Cerebellar cortex (tissue), 1 donor: Measurements from ENCODE around the gene ELAVL1.
A peak's percentile ranks its signal among the peaks of the same experiment; 100 is the strongest.
"Not testable (repeated sequence)": the region's sequence is repeated elsewhere in the genome, so short reads cannot be mapped to it uniquely, and the experiment has no call there.

Experiments used
- DNase-seq: peaks from one replicate; pipeline ENCODE4 v3.0.0-alpha.2; 2015; ENCODE audit warnings: low spot score

The ELAVL1 gene

DNA sequence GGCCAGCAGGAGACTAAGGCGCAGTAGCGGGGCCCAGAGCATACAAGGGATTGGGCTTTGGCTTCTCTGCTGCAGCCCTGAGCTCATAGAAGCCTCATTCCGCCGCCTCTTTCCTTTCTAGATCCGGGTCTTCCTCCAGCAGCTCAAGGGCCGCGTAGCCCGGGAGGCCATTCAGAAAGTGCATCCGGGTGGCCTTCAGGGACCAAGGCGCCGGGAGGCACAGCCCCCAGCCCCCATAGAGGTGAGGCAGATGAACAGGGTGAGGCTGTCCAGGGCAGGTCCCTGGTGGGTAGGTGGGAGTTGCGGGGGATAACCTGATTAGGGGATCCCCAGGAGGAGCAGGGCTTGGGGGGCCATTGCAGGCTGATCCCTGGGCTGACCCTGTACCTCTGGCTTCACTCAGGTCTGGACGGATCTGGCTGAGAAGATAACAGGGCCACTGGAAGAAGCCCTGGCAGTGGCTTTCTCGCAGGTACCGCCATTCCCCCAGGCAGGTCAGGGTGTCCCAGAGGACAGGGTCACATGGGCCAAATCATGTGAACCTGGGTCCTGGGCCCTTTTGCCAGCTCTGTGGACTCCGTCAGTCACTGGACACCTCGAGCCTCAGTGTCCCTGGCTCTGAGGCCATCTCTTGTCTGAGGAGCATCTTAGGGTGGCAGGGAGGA is 84.0 kb downstream of the ELAVL1 start:
- no peak for DNase-seq

DNA sequence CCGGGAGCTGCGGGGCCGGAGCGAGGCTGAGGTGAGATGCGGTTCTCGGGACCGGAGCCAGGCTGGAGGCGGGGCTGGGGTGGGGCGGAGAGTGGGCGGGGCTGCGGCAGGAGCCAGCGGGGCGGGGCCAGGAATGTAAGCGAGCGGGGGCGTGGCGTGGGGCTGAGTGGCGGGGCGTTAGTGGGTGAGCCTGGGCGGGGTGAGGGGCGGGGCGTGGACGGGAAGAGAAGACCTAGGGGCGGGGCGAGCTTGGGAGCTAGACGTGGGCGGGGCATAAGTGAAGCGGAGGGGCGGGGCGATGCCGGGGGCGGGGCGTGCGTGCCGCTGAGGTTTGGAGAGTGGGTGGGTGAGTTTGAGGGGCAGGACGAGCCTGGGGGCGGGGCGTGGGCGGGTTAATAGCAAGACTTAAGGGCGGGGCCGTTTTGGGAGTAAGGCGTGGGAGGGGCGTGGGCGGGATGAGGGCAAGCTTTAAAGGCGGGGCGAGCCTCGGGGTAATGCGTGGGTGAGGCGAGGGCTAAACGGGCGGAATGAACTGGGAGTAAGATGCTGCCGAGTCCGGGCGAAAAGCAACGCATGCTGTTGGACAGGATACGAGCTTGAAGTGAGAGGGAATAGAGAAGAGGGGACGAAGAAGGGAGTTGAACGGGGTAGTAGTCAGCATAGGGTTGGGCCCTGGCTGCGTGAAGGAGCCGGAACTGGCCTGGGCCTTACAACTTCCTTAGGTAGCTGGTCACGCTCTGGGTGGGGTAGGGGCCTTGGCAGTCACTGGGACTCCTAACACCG is 84.7 kb downstream of the ELAVL1 start:
- peak; percentile 95 for DNase-seq

DNA sequence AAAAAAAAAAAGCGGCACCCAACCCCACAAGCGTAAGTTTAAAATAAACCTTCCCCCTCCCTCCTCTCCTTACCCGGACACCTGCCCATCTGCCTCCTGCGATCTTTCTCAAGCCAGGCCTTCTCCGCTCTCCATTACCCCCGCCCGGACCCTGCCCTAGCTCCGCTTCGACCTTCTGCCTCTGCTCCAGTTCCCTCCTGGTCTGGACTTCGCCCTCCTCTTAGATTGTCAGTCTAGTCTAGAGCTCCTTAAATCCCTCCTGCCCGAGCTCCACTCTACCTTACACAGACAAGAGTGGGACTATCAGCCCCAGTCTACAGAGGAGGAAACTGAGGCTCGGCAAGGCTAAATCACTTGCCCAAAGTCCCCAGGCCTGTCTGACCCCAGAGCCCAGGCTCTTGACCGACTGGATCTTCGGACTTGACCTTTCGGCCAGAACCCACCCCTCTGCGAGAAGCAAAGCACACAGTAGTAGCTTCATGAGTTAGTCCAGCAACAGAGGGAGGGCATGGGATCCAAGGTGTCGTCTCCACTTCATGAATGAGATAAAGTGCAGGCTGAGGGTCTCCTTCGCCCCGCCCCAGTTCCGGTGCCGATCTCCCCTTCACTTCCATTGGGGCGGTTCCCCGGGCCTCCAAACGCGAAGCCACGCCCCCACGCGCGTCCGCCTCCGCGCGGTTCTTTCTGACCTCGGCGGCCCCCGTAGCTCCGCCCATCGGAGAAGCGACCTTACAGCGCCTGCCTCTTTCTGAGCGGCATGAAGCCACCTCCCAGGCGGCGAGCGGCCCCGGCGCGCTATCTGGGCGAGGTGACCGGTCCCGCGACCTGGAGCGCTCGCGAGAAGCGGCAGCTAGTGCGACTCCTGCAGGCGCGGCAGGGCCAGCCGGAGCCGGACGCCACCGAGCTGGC is 85.6 kb downstream of the ELAVL1 start, which contains the start of gene SNAPC2:
Gene SNAPC2, plus strand, starts transcription at position 729 of the 909 bp plus-strand sequence. Its CDS starts 29 bp downstream, at position 758.
- DNase-seq, result peak; percentile 88

DNA sequence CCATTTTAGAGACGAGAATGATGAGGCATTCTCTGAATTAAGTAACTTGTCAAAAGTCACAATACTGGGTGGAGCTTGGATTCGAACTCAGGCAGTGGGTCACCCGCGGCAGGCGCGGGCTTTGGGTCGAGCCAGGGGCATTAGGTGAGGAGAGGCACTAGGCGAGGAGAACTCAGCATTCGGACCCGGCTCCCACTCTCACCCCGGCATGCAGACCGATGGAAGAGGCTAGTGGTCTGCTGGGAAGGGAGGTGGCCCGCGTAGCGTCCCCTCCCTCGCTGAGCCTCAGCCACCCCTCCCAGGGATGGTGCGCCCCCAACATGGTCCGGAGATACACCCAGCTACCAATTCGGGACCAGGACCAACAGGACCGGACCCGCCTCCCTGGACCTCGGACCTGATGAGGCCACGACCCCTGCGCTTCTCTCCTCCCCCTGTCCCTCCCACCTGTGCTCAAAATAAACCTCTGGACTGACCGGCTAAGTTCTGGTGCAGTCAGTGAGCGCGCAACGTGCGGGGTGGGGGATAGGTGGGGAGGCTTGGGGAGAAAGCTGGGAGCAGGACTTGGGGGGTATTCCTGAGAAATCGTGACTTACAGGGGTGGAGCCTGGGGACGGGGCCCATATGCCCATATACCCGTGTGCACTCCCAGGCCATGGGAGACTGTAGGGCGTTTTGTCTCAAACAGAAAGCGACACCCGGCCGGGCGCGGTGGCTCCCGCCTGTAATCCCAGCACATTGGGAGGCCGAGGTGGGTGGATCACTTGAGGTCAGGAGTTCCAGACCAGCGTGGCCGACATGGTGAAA is 86.6 kb downstream of the ELAVL1 start:
- no peak for DNase-seq

DNA sequence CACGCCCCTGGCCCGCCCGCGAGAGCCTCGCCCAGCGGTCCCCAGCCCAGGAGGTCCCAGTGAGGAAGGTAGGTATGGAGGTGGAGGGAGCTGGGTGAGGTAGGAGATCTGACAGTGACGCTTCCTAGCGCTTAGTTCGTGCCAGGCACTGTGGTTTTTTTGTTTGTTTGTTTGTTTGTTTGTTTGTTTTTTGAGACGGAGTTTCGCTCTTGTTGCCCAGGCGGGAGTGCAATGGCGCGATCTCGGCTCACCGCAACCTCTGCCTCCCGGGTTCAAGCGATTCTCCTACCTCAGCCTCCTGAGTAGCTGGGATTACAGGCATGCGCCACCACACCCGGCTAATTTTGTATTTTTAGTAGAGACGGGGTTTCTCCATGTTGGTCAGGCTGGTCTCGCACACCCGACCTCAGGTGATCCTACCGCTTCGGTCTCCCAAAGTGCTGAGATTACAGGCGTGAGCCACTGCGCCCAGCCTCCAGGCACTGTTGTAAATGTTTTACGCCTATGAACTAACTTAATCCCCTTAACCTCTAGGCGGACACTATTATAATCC is 87.3 kb downstream of the ELAVL1 start:
- DNase-seq, result not testable (repeated sequence)

DNA sequence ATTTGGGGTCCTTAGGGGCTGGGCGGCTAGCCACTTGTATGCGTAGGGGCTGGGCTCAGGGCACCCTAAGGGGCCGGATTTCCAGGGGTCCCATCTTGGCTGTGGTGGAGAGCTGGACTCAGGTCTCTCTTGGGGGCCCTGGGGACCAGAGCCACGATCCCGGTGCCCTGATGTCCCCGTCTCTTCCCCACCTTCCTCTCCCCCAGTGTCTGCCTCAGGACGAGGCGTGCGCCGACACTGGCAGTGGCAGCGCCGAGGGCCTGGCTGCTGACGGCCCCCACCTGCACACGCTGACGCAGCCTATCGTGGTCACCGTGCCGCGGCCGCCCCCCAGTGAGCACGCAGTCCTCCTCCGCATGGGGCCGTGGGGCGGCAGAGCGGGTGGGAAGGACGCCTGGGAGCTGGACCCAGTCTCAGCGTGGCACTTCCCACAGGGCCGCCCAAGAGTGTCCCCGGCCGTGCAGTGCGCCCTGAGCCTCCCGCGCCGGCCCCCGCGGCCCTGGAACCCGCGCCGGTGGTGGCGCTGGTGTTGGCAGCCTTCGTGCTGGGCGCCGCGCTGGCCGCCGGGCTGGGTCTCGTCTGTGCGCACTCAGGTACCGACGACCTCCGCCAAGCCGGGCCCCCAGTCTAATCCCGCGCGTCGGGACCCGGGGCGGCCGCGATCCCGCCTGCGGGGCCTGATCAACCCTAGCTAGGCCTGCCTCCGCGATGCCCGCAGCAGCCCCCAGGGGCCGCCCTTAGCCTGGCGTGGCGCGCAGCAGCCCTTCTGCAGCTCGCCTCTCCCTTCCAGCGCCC is 88.0 kb downstream of the ELAVL1 start:
- peak; percentile 65 for DNase-seq

DNA sequence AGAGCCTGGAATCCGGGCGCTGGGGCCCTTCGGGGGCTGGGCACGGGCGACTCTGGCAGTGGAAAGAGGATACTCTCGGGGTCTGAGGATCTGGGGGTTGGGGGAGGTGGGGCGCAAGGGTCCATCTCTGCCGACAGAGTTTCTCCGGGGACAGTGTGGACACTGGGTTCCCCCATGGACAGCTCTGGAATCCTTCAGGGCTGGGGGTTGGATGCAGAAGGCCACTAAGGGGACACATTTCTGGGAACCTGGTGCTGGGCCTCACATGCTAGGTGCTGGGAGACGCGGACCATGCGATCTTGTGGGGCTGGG is 88.5 kb downstream of the ELAVL1 start:
- no peak for DNase-seq

DNA sequence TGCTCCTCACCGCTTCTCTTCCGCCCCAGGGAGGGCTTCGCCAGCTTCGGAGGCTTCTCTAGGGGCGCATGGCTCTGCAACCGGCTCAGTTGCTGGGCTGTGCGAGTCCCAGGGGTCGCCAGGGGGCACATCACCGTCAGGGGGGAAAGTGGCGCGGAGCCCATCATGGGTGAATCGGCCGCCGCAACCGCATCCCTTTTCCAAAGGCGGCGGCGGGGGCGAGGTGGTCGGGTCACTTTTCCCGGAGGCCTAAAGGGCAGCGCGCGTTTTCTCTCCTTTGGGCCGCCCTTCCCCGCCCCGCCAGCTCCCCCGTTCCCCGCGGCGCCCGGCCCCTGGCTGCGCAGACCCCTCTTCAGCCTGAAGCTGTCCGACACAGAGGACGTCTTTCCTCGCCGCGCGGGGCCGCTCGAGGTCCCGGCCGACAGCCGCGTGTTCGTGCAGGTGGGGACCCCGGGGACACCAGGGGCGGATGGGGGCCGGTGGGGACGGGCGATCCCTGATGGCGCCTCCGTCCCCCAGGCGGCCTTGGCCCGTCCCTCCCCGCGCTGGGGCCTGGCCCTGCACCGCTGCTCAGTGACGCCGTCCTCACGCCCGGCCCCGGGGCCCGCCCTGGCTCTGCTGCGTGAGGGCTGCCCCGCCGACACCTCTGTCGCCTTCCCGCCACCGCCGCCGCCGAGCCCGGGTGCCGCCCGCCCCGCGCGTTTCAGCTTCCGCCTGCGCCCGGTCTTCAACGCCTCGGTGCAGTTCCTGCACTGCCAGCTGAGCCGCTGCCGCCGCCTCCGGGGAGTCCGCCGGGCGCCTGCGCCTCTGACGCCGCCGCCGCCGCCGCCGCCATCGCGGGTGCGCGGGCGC is 89.1 kb downstream of the ELAVL1 start:
- no peak for DNase-seq

DNA sequence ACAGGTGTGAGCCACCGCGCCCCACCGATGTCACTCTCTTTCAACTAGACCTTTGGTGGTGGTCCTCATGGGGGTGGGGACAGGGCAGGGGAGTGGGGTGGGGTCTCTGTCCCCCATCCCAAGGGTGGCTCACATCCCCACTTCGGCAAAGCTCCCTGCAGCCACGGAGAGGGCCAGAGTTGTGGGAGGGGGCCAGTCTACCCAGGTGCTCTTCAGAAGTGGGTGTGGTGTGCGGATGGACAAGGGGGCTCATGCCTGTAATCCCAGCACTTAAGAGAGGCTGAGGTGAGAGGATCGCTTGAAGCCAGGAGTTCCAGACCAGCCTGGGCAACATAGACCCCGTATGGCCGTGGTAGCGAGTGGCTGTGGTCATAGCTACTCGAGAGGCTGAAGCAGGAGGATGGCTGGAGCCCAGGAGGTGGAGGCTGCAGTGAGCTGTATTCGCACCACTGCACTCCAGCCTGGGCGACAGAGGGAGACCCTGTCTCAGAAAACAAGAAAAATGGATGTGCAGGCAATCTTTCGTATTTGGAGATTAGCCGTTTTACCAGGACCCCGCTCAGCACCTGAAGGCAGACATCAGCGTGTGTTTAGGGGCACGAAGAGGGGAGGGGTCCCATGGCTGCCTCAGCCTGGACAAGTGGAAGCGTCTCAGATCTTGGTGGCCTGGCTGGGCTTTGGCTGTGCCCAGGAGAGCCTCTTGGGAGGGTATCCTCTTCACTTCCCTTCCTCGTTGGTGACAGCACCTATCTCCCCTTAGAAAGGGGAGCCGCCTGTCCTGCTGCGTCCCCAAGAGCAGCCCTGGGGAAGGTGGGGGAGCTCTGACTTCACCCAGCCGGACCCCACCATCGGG is 90.0 kb downstream of the ELAVL1 start:
- no peak for DNase-seq

DNA sequence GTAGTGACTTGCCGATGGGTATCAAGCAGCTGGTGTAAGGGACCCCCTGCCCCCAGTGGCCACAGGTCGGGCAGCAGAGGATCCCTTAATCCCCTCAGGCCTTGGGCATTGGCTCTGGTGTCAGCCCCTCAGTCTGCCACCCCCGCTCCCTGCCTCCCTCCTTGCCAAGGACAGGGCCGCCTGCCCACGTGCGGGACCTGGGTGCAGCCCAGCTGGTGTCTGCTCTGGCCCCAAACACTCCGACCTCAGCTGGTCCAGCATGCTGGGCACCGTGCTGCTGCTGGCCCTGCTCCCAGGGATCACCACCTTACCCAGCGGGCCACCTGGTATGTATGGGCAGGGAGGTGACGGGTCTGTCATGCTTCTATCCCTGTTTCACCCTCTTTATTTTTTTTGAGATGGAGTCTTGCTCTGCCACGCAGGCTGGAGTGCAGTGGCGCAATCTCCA is 90.8 kb downstream of the ELAVL1 start, which contains the start of gene TGFBR3L:
Gene TGFBR3L, plus strand, starts transcription at position 233 of the 448 bp plus-strand sequence.
- no peak for DNase-seq

DNA sequence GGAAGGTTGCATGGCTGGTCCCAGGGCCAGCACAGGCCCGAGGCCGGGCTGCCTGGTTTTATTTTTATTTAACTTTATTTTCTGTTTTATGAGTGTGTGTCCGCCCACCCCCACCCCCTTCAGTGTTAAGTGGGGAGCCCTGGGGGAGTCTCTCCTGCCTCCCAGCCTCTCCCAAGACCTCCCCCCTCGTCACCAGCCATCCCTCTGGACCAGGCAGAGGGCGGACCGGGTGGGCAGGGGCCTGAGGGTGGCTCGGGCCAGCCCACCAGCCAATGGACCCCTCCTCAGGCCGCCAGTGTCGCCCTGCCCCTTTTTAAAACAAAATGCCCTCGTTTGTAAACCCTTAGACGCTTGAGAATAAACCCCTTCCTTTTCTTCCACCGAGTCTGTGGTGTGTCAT is 91.3 kb downstream of the ELAVL1 start:
- DNase-seq, result no peak

DNA sequence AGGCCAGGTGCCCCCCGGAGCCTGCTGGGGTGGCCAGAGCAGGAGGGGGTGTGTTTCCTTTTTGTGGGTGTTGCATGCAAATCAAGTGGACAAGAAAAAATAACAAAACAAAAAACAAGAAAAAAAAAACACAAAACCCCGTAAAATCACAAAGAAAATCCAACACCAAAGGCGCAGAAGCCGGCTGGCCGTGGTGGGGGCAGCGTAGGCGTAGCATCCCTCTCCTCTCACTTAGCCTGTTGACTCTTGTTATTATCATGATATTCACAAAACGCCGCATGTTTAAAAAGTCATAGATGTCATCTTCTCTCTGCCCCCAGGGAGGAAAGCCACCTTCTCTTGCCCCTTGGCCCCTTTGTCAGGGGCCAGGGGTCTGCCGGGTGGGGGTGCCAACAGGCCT is 91.8 kb downstream of the ELAVL1 start:
- no peak for DNase-seq

DNA sequence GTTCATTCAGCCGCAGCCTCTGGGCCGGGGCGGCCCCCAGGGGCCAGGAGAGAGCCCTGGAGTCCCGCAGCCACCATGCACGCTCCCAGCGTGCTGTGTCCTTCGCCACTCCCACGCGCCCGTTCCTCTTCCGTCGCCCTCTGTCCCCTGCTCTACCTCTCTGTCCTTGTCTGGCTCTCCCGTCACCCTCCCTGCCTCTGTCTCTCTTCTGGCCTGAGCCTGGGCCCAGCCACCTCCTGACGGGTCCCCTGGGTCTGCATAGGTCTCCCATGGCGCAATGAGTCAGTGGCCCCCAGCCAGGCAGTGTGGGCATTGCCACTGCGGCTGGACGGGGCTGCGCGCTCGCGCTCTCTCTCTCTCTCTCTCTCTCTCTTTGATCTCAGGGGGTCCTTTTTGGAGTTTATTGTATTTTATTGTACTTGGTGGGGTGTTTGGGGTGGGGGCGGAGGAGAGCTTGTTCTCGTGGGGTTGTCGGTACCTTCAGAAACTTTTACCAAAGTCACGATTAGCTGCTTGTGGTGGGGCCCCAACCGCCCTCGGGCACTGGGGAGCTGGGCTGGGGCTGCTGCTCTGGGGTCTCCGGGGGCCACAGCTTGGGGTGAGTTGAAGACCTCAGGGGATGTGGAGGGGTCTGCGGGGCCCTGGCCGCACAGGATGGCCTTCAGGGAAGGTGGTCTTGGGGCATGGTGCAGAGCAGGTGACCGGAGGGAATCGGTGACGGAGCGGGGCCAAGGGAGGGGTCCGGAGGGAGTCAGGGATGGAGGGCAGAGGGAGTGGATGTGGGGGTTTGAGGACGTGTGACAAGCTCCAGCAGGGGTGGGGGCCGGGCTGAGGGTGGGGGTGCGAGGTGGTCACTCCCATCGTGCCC is 92.5 kb downstream of the ELAVL1 start:
- no peak for DNase-seq

DNA sequence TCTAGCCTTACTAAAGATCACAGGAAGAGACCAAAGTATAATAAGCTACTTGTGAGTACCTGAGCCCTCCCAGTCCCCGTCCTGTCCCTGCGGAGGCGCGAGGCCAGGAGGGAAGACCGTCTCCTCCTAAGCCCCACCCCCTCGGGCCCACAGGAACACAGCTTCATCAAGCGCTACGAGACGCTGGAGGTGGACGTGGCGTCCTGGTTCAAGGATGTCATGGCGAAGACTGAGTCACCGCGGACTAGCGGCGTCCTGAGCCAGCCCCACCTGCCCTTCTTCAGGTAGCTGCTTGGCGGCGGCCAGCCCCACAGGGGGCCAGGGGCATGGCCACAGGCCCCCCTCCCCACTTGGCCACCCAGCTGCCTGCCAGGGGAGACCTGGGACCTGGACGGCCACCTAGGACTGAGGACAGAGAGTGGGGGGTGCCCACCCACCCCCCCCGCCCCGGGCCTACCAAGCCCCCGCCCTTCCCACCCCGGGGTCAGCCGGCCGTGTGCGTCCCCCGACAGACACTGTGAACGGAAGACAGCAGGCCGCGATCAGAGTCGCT is 93.2 kb downstream of the ELAVL1 start:
- no peak for DNase-seq

DNA sequence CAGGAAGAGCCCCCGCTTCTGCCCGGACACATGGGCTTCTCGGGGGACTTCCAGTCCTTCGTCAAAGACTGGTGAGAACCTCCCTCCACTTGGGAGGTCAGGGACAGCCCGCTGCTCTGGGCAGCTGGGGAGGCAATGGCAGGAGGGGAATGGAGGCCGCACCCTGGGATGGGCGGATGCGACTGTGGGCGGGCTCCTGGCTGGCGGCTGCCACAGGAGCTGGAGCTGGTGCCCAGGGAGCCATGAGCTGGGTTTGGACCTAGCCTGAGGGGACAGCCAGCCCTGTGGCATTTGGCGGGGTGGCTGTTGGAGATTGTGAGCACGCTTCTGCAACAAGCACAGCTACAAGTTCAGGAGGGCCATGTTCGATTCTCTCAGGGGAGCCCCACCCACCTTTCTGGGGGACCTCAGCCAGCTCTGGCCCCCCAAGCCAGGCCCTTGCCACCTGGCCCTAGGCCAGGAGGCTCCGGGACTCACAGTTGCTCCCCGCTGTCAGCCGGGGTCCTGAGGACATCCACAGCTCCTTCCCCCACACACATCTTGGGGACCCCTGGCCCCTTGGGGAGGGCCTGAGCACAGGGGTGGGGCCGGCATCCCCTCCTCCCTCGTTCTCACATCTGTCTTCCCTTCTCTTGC is 93.8 kb downstream of the ELAVL1 start:
- DNase-seq, result no peak

DNA sequence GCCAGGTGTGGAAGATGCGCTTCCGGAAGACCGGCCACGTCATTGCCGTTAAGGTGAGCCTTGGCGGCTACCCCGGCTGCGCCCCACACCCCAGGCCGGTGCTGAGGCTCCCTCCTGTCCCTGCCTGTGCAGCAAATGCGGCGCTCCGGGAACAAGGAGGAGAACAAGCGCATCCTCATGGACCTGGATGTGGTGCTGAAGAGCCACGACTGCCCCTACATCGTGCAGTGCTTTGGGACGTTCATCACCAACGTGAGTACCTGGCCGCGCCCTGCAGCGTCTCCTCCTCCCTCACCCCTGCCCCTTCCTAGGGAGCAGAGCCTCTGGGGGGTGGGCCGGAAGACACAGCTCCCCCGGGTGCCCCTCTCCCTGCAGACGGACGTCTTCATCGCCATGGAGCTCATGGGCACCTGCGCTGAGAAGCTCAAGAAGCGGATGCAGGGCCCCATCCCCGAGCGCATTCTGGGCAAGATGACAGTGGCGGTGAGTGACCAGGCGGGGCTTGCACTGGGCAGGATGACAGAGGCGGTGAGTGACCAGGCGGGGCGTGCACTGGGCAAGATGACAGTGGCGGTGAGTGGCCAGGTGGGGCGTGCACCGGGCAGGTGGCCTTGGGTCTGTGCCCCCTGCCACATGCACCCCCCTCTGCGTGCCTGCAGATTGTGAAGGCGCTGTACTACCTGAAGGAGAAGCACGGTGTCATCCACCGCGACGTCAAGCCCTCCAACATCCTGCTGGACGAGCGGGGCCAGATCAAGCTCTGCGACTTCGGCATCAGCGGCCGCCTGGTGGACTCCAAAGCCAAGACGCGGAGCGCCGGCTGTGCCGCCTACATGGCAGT is 94.9 kb downstream of the ELAVL1 start:
- no peak for DNase-seq
